Lower lobe of right lung (tissue), 2 donors: ENCODE data around the gene ZSCAN18. TPM values are rescaled to one million over a fixed set of nuclear protein-coding genes. Genes with fewer than 3 reads are reported as not detected.
A peak's percentile ranks its signal among the peaks of the same experiment; 100 is the strongest.

Experiments used
- ATAC-seq, 2 donors: fragments of 200-7000 bp; cut with Tn5 transposase; one replicate each; pipeline ENCODE4 v1.9.1; 2020 to 2022; ENCODE audit warnings: mild to moderate bottlenecking in 2 of 2, moderate library complexity in 2 of 2
- DNase-seq: peaks from one replicate; pipeline ENCODE4 v3.0.0-alpha.2; 2020
- H3K27ac ChIP-seq: fragments of 200-600 bp; one replicate; pipeline ENCODE4 v1.8.0; 2022
- H3K27me3 ChIP-seq: fragments of 200-600 bp; one replicate; pipeline ENCODE4 v1.8.0; 2022; ENCODE audit warnings: low read depth
- H3K36me3 ChIP-seq: fragments of 200-600 bp; one replicate; pipeline ENCODE4 v1.8.0; 2022; ENCODE audit warnings: mild to moderate bottlenecking
- H3K4me1 ChIP-seq: fragments of 200-600 bp; one replicate; pipeline ENCODE4 v1.8.0; 2022
- H3K4me3 ChIP-seq: fragments of 200-600 bp; one replicate; pipeline ENCODE4 v1.8.0; 2022; ENCODE audit warnings: mild to moderate bottlenecking
- H3K9me3 ChIP-seq: fragments of 200-600 bp; one replicate; pipeline ENCODE4 v1.8.0; 2022
- CTCF ChIP-seq: fragments of 200-600 bp; IDR thresholded peaks from one replicate; pipeline ENCODE4 v1.8.0; 2022; ENCODE audit warnings: antibody characterized with exemption, mild to moderate bottlenecking
- intact Hi-C: fragments of 100-400 bp; cut with DNase I; formaldehyde crosslinking; loops from one replicate; pipeline ENCODE4 v1.11.0; 2022
- total RNA-seq: library from RNA; stranded (reverse); fragmentation: NEBNext Ultra II Directional; extraction: Animal tissue kit (Norgen Biotek cat#: 25700); gene quantifications from one replicate; pipeline ENCODE4 v1.2.1, GENCODE V29; 2021
- donor health status: DM: no; HTN: yes; CAD: no; lungs with severe emphysema.

ZSCAN18 gene
- total RNA-seq, 1 donor from 2014 or later = 44.2 TPM

DNA sequence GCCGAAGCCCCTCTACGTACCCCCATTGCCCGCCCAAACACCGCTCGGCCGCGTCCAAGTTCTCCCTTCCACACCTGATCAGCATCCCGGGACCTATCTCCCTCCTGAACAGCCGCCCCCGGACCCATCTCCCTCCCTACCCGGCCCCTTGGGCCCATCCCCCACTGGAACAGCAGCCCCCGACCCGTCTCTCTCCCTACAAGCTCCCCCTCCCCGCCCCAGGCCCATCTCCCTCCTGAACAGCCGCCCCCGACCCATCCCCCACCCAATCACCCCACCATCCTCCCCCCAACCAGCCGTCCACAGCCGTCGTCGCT, 63.6 kb downstream of the ZSCAN18 start:
- DNase-seq (no peak), ATAC-seq (no peak)
- no peaks in the 10 kb centered on the region for H3K36me3 ChIP-seq
- intact Hi-C loops = no loop called here
- no peak overlapping the region for H3K27ac ChIP-seq
- H3K27me3 ChIP-seq = peaks cover 4% of the 10 kb centered on the region
- TF ChIP-seq CTCF = no peak
- no peaks in the 10 kb centered on the region for H3K4me1 ChIP-seq
- H3K9me3 ChIP-seq = peaks cover 26% of the 10 kb centered on the region
- peak overlapping the region; percentile 17 for H3K4me3 ChIP-seq

Other genes starting within 250 kb of the ZSCAN18 start
- gene ZNF587, start 248.4 kb downstream of the ZSCAN18 start, total RNA-seq = 25.6 TPM
- gene ZNF814, start 209.2 kb downstream of the ZSCAN18 start, total RNA-seq = 13.5 TPM
- 16.2 TPM for gene ZNF417, start 181.6 kb downstream of the ZSCAN18 start, total RNA-seq
- gene ZNF418, start 162.8 kb downstream of the ZSCAN18 start, total RNA-seq = 5.9 TPM
- gene ZNF256, start 150.5 kb downstream of the ZSCAN18 start, total RNA-seq = 5.9 TPM
- 1.0 TPM for gene C19orf18, start 123.7 kb downstream of the ZSCAN18 start, total RNA-seq
- gene ZNF606, start 95.4 kb downstream of the ZSCAN18 start, total RNA-seq = 16.1 TPM
- not detected for gene ZSCAN1, start 64.2 kb downstream of the ZSCAN18 start, total RNA-seq
- 3.6 TPM for gene ZNF135, start 38.9 kb downstream of the ZSCAN18 start, total RNA-seq
- 5.8 TPM for gene ZNF329, start 52.6 kb upstream of the ZSCAN18 start, total RNA-seq
- 27.6 TPM for gene ZNF274, start 84.8 kb upstream of the ZSCAN18 start, total RNA-seq
- gene ZNF544, start 130.7 kb upstream of the ZSCAN18 start, total RNA-seq = 22.6 TPM
- gene ZNF8, start 180.7 kb upstream of the ZSCAN18 start, total RNA-seq = 5.4 TPM
- 31.6 TPM for gene ERVK3-1, start 207.1 kb upstream of the ZSCAN18 start, total RNA-seq
- gene ZSCAN22, start 228.8 kb upstream of the ZSCAN18 start, total RNA-seq = 3.6 TPM